RKO (cell line): ENCODE results near the gene RPTOR.
"Not testable (repeated sequence)": the region's sequence is repeated elsewhere in the genome, so short reads cannot be mapped to it uniquely, and the experiment has no call there.

ENCODE experiments used
- DNase-seq: peaks from one replicate; pipeline ENCODE4 v3.0.0-alpha.2; 2016; ENCODE audit warnings: low spot score

The RPTOR gene, protein sequence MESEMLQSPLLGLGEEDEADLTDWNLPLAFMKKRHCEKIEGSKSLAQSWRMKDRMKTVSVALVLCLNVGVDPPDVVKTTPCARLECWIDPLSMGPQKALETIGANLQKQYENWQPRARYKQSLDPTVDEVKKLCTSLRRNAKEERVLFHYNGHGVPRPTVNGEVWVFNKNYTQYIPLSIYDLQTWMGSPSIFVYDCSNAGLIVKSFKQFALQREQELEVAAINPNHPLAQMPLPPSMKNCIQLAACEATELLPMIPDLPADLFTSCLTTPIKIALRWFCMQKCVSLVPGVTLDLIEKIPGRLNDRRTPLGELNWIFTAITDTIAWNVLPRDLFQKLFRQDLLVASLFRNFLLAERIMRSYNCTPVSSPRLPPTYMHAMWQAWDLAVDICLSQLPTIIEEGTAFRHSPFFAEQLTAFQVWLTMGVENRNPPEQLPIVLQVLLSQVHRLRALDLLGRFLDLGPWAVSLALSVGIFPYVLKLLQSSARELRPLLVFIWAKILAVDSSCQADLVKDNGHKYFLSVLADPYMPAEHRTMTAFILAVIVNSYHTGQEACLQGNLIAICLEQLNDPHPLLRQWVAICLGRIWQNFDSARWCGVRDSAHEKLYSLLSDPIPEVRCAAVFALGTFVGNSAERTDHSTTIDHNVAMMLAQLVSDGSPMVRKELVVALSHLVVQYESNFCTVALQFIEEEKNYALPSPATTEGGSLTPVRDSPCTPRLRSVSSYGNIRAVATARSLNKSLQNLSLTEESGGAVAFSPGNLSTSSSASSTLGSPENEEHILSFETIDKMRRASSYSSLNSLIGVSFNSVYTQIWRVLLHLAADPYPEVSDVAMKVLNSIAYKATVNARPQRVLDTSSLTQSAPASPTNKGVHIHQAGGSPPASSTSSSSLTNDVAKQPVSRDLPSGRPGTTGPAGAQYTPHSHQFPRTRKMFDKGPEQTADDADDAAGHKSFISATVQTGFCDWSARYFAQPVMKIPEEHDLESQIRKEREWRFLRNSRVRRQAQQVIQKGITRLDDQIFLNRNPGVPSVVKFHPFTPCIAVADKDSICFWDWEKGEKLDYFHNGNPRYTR (N-terminal part only)

DNA sequence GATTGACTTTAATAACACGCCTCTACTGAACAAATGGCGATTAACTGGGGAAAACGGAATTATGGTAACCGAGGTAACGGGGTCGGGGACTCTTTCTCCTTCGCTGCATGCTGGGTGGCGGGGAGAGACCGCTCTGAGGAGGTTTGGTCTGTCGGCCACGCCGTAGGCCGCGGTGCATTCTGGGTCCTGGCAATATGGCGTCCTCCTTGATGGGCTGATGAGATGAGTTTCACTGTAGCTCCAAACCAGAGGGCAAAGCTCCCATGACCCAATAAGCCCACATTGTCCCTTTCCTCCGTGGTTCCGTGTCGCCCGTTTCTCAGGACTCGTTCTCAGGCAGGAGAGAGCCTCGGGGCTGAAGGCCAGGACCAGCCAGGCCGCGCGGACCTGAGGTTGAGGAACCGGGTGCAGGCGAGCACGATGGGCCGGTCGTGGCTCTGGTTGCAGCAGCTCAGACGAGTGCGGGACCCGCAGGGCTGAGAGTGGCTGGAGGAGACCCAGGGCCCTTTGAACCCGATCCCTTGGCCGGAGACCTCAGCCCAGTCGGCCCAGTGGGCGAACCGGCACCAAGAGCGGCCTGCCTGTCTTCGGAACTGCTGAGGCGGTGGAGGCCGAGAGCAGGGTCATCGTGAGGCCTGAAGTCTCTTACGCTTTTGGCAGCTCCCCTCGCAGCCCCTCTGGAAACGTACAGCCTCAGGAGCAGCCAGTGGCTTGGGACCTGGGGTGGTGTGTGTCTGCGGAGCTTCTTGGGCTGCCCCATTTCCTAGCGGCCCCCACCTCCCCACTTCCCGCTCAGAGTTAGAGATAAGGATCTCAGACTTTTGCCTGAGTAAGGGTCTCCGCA, at the start of gene RPTOR:
Gene RPTOR, plus strand, starts transcription at position 184 of the 844 bp plus-strand sequence. CDS start 792 bp downstream, outside the sequence.
- peak; percentile 90 for DNase-seq

DNA sequence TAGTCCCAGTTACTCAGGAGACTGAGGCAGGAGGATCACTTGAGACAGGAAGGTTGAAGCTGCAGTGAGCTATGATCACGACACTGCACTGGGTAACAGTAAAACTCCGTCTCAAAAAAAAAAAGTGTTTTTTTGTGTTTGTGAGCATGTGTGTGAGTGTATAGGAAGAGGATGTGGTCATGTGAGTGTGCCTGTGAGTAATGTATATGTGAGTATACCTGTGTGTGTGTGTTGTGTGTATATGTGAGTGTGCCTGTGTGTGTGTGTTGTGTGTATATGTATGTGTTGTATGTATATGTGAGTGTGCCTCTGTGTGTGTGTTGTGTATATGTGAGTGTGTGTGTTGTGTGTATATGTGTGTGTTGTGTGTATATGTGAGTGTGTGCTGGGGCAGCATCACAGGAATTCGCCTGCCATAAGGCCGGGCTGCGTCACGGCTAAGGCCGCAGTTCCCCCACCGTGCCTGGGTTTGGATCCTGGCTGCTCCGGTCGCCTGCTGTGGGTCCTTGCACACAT, 46.9 kb upstream of the RPTOR start:
- DNase-seq = peak; percentile 21

DNA sequence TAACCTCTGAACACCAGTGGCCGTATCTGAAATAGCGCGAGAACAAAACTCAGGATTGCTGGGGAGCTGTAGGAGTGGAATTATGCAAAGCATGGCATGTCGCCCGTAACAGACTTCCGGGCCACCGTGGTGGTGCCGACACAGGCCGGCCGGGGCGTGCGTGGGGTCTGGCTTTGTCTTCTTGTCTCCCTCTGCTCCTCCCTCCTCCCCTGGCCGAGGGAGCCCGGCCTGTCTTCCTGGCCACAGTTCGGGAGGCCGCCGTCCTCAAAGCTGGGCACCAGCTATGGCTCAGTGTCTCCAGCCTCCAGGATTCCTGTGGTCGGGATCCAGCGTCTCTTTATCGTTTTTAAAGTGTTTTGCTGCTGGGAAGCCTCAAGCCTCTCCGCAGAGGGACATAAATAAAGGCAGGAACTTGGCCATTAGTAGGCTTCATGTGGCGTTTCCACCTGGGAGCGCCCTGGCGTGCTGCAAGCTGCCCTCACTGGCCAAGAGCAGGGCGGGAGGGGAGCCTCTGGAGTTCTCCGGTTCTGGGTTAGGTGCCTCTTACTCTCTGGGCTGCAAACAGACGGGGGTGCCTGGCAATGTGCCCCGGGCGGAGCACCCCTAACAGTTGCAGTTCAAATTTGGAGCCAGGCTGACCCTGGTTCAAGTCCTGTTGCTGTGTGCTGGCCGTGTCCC, 46.3 kb upstream of the RPTOR start:
- no peak for DNase-seq

DNA sequence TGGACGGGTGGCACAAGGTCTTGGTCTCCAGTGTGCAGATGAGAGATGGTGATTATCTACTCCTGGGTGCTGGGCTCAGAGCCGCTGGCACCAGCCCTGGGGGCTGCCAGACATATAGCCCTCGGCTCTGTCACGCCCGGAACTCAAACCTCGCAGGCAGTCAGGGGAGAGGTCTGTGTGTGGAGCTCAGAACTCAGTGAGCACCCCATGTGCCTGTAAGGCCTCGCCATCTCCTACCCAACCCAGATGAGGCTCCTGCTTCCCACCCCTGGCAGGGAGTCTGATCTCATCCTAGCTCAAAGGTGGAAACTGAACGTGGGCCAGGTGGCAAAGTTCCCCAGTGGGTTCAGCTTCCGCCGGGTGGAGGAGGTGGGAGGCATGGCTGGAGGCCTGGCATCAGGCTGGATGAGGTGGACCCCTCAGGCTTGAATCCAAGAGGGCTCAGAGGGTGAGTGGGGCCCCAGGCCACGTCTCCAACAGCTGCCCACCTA, 45.7 kb upstream of the RPTOR start:
- no peak for DNase-seq

DNA sequence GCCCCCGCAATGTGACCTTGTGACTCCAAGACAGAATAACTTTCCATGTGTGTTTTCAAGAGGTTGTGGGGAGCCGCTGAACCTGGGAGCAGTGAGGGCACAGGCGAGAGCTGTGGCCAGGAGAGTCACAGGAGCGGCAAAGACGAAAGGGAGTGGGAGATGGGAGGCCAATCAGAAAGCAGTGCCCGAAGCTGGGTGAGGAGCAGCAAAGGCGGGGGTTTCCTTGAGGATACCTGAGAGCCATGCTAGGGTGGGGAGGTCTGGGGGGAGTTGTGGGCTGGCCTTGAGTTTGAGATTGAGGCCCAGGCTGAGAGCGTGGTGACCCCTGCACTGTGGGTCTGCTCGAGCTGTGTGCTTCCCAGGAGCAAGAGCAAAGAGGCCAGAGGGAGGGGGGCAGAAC, 45.1 kb upstream of the RPTOR start:
- DNase-seq = no peak

DNA sequence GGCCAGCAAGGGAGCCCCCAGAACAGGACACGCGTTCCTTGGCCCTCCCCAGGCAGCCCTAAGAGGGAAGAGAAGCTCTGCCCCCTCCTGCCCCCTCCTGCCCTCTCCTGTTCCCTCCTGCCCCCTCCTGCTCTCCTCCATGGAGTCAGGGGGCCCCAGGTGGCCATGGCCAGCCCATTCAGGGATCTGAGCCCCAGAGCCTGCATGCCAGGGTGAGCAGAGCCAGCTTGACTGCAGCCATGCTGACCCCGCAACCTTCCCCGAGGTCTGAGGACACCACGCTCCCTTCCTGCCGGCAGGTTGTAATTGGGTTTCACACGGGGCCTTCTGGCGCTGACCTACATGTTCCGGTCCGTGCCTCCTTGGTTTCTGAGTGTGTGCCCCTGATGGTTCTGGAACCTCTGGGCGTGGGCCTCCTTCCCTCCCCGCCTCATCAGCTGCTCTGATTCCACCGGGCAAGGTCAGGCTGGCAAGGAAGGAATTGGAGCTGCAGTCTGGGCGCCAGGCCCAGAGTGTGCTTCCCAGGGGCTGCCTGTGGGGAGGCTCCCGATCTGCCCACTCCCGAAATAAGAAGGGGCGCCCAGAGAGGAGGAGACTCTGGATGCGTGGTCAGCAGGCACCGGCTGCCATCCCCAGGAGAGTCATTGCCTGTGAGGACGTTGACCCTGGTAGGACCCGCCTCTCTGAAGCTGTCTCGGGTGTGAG, 44.5 kb upstream of the RPTOR start:
- no peak for DNase-seq

DNA sequence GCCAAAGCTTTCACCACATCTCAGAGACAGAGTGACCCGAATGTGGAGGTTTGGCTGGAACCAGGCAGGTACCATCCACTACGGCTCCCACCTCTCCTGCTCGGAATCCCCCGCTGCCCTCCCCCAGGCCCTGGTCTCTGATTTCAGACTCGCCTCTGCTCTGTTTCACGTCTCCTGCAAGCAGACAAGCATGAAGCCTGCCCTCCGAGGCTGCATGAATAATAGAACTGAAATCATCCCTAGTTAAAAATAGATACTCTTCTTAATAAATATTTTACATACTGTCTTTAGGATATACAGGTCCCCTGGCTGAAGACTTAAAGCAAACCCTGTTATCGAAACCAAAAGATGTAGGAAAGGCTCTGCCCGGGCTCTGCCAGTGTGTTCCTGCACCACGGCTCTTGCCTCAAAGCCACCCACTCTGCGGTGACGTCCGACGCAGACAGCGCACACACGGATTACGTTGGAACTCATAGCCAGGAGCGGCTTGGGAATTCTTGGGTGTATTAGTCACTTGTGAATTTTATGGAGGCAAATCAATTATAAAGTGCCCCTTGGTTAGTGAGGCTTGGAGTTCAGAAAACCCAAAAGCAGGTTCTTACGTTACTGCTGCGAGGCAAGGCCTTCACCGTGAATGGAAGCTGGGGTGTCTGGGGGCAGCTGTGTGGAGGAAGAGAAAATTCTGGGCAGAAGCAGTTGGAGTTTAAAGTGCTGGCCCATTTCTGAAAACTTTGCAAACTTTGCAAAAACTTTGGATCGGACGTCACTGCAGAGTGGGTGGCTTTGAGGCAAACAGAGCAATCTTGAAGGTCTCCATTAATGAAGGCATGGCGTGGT, 42.7 kb upstream of the RPTOR start:
- DNase-seq = no peak

DNA sequence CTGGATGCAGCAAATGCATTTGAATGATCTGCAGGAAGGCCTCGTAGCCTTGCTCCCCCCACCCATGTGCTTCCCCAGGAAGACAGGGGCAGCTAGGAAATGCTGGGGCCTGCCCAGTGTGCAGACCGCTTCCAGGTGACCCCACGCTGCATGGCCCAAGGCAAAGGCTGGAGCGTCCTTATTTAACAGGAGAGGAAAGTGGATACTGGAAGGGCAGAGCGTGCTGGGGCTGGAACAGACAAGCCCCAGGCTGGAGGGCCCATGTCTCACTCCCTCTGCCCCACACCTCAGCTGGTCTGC, 42.1 kb upstream of the RPTOR start:
- no peak for DNase-seq

DNA sequence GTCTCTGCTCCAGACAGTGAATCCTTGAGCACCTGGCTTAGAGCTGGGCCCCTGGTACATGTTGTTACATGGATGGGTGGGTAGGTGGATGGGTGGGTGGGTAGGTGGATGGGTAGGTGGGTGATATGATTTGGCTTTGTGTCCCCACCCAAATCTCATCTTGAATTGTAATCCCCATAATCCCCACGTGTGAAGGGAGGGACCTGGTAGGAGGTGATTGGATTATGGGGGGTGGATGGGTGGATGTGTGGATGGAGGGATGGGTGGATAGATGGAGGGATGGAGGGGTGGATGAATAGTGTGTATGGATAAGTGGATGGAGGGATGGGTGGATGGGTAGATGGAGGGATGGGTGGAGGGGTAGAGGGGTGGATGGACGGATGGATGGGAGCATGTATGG, 41.6 kb upstream of the RPTOR start:
- DNase-seq = no peak

DNA sequence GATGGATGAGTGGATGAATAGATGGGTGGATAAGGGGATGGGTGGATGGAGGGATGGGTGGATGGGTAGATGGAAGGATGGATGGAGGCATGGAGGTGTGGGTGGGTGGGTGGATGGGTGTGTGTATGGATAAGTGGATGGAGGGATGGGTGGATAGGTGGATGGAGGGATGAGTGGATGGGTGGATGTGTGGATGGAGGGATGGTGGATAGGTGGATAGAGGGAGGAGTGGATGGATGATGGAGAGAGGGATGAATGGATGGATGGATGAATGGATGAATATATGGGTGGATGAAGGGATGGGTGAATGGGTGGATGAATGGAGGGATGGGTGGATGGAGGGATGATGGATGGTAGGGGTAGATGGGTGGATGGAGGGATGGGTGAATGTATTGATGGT, 40.7 kb upstream of the RPTOR start:
- DNase-seq = no peak

DNA sequence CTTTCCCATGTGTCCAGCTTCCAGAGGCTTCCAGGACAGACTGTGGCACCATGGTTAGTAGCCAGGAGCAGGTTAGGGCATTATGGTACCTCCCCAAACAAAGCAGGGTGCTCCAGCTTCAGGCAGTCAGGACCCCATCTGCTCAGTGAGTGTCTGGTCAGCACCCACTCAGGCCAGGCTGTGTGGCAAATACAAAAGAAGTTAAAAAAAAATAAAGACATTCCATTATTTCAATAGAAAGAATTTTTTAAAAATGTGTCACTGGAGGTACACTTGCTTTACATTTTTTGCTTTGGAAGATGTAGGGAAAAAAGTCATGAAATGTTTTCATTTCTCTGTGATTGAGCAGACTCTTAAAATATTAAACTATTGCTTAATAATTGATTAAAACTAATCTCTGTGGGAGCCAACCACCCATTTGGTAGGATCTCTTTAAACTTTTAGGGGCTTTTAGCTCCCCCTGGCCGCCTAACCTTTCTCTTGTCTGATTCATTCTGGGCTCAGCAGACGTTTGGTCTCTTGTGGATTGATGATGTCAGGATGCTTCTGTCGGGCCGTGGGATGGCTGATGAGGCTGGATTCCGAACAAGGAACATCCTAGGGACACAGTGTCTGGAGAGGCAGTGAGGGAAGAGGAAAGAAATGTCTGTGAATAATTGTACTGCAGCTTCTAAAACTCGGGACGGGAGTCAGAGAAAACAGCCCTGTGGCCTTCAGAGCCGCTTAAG, 39.8 kb upstream of the RPTOR start:
- DNase-seq = no peak

DNA sequence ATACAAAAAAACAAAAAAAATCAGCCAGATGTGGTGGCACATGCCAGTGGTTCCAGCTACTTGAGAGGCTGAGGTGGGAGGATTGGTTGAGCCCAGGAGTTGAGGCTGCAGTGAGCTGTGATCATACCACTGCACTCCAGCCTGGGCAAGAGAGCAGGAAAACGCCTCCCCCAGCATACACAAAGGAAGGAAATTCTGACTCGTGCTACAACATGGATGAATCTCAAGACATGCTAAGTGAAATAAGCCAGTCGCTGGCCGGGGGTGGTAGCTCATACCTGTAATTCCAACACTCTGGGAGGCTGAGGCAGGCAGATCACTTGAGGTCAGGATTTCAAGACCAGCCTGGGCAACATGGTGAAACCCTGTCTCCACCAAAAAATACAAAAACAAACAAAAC, 37.5 kb upstream of the RPTOR start:
- DNase-seq = not testable (repeated sequence)

DNA sequence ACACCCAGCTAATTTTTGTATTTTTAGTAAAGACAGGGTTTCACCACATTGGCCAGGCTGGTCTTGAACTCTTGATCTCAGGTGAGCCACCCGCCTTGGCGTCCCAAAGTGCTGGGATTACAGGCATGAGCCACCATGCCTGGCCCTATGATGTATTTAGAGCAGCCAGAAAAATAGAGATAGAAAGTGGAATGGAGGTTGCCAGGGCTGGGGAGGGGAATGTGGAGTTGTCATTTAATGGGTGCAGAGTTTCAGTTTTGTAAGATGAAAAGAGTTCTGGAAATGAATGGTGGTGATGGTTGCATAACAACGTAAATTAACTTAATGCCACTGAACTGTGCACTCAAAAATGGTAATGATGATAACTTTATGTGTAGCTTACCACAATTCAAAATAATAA, 36.7 kb upstream of the RPTOR start:
- no peak for DNase-seq

DNA sequence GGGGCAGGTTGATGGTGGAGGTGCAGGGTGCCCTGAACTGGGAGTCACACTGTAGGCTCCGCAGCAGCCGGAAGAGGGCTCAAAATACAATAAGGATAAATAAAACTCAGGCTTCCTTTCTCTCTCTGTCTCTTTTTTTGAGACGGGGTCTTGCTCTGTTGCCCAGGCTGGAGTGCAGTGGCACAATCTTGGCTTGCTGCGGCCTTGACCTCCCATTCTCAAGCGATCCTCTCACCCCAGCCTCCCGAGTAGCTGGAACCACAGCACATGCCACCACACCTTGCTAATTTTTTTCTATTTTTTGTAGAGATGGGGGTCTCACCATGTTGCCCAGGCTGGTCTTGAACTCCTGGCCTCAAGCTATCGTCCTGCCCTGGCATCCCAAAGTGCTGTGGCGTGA, 35.3 kb upstream of the RPTOR start:
- DNase-seq = no peak

DNA sequence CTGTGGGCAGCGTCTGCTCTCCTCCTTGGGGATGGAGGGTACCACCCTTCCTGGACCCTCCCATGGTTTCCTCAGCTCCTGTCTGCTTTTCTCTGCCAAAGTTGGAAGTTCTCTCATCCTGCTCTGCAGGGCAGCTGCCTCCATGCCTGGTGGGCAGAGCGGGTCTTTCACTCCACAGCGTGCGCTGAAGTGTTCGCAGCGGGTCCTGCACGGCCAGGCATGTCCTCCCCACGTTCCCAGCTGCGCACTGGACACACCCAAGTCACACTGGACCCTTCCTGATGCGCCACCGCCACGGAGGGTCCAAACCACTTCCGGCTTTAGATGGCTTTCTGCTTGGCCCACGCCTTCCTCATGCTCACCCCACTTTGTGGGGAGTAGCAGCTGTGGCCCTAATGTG, 34.5 kb upstream of the RPTOR start:
- no peak for DNase-seq

DNA sequence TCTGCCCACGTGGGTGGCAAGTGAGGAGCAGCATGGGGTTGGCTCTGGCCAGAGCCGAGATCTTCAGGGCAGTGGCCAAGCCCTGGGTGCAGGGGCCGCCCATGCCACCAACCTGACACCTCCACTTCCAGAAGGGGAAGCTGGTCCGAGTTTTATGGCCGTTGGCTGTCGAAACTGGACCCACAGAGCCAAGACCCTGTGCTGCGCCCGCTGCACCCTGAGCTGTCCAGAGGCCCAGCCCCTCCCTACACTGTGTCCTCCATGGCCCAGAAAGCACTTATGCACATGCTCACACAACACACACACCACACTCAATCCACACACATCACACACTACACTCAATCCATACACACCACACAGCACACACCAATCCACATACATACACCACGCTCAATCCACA, 33.9 kb upstream of the RPTOR start:
- DNase-seq = no peak

DNA sequence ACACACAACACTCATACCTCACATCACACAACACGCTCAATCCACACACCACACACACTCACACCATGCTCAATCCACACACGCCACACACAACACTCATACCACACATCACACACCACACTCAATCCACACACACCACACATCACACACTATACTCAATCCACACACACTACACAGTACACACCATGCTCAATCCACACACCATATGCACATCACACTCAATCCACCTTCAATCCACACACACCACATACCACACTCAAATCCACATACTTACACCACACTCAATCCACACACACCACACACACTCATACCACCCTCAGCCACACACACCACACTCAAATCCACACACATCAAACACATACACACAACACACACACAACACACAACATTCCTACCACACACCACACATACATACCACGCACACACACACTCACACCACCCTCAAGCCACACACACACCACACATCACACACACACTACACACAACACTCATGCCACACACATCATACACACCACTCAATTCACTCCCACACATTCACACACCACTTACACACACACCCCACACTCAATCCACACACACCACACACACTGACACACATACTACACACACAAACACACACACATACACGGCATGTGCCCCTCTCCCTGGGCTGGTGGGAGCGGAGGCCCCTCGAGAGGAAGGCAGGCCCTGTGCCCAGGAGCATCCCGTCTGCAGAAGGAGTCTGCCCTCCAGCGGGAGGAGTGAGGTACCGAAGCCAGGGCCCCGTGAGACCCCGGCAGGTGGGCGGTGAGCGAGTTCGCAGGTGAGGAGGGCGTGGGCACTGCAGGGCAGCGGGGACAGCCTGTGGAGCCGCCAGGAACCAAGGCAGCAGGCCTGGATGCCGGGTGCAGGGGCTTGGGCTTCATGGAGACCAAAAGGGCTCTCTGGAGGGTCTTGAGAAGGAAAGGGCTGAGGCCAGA, 33.1 kb upstream of the RPTOR start:
- no peak for DNase-seq

DNA sequence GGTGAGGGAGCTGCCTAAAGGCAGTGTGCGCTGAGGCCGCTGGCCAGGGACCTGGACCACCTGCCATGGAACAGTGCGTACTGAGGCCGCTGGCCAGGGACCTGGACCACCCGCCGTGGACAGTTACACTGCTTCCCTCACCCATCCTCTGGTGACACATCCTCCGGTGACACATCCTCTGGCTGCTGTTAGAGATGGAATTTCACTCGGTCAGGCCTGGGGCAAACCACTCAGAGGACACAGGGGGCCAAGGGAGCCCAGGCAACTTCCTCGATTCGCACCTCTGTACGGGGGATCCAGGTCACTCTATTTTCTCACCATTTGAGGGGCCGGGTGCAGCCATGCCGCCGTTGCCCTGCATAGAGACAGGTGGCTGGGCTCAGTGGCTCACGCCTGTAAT, 32.4 kb upstream of the RPTOR start:
- peak; percentile 43 for DNase-seq
